ENCODE results near the gene RYR3.

DNA sequence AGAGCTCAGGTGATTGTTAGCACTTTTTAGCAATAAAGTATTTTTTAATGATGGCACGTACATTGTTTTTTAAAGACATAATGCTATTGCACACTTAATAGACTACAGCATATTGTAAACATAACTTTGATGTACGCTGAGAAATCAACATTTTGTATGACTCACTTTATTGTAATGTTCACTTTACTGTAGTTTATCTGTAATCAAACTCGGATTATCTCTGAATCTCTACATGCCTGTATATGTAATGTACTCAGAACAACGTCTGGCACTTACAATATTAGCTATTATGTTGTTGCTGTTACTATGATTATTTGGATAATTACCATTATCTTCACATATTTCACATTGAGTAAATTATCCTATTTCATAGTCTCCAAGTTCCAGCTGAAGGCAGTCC is 519.6 kb downstream of the RYR3 start:
- TF ChIP-seq TOX (CRISPR knock-in tag; IDR thresholded peaks at IDR 0.05; ENCODE audit: borderline replicate concordance) (no peak), PATZ1 (CRISPR knock-in tag; IDR thresholded peaks at IDR 0.05; ENCODE audit: borderline replicate concordance) (no peak), SNAI2 (CRISPR knock-in tag; IDR thresholded peaks at IDR 0.05) (no peak), GLIS3 (CRISPR knock-in tag; IDR thresholded peaks at IDR 0.05) (no peak), POU6F1 (CRISPR knock-in tag; IDR thresholded peaks at IDR 0.05; ENCODE audit: borderline replicate concordance, low read depth) (no peak), ZFP30 (CRISPR knock-in tag; IDR thresholded peaks at IDR 0.05) (no peak), ESRRG (CRISPR knock-in tag; IDR thresholded peaks at IDR 0.05) (no peak), CREB5 (CRISPR knock-in tag; IDR thresholded peaks at IDR 0.05; ENCODE audit: low read depth) (no peak), TCF4 (CRISPR knock-in tag; IDR thresholded peaks at IDR 0.05; ENCODE audit: borderline replicate concordance) (no peak), ARNTL (CRISPR knock-in tag; IDR thresholded peaks at IDR 0.05; ENCODE audit: borderline replicate concordance, low read depth) (no peak), CSDC2 (CRISPR knock-in tag; IDR thresholded peaks at IDR 0.05) (no peak), ZC3H10 (CRISPR knock-in tag; IDR thresholded peaks at IDR 0.05) (no peak), TSHZ2 (CRISPR knock-in tag; IDR thresholded peaks at IDR 0.05) (no peak)
